GM18519 (cell line): ENCODE data around the gene MRPL48.
"Not testable (repeated sequence)": the region's sequence is repeated elsewhere in the genome, so short reads cannot be mapped to it uniquely, and the experiment has no call there.

Experiments used
- ATAC-seq: cut with Tn5 transposase; IDR thresholded peaks from one replicate; pipeline ENCODE4 v1.9.1; 2021; ENCODE audit warnings: mild to moderate bottlenecking, moderate library complexity; ENCODE audit not compliant: unreplicated experiment, low FRiP score

Gene MRPL48

GRCh38 chr11:73787643-73788558 lies at the start of gene MRPL48:
MRPL48 (plus strand) TSS chr11:73787874; CDS start chr11:73787972, 98 bp downstream.
- ATAC-seq = peak; percentile 39

- no peak for ATAC-seq
These were observed 44.6 kb upstream of the MRPL48 start for GRCh38 chr11:73743045-73743444.

GRCh38 chr11:73746701-73747100 lies 41.0 kb upstream of the MRPL48 start:
- ATAC-seq = no peak

DNA sequence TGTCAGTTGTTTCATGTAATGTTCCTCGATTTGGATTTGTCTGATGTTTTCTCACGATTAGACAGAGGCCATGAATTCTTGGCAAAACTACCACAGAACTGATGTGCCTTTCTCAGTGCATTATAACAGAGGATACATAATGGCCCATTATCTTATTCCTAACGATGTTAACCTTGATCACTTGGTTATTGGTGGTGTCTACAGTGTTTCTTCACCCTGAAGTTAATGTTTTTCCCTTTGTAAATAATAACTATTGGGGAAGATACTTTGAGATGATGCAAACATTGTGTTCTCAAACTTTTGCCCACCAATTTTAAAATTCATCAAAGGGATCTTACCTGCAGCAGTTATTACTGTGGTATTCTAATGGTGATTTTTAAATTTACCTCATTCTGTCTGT lies 39.9 kb upstream of the MRPL48 start:
- ATAC-seq = no peak

GRCh38 chr11:73748300-73748699 lies 39.4 kb upstream of the MRPL48 start:
- no peak for ATAC-seq

DNA sequence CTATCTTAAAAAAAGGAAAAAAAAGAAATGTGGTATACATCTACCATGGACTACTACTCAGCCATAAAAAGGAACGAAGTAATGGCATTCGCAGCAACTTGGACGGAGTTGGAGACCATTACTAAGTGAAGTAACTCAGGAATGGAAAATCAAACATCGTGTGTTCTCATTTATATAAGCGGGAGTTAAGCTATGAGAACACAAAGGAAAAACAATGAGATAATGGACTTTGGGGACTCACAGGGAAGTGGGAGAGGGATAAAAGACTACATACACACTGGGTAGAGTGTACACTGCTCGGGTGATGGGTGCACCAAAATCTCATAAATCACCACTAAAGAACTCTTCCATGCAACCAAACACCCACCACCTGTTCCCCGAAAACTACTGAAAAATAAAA lies 38.6 kb upstream of the MRPL48 start:
- ATAC-seq = no peak

DNA sequence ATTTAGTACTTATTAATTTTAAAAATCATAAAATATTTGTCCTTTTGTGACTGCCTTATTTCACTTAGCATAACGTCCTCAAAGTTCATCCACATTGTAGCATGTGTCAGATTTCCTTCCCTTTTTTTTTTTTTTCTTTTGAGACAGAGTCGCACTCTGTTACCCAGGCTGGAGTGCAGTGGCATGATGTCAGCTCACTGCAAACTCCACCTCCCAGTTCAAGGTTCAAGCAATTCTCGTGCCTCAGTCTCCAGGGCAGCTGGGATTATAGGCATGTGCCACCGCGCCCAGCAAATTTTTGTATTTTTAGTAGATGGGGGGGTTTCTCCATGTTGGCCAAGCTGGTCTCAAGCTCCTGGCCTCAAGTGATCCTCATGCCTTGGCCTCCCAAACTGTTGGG lies 37.4 kb upstream of the MRPL48 start:
- no peak for ATAC-seq

- not testable (repeated sequence) for ATAC-seq
These were observed 36.8 kb upstream of the MRPL48 start for GRCh38 chr11:73750862-73751261.

GRCh38 chr11:73752216-73752867 lies 35.3 kb upstream of the MRPL48 start:
- no peak for ATAC-seq

DNA sequence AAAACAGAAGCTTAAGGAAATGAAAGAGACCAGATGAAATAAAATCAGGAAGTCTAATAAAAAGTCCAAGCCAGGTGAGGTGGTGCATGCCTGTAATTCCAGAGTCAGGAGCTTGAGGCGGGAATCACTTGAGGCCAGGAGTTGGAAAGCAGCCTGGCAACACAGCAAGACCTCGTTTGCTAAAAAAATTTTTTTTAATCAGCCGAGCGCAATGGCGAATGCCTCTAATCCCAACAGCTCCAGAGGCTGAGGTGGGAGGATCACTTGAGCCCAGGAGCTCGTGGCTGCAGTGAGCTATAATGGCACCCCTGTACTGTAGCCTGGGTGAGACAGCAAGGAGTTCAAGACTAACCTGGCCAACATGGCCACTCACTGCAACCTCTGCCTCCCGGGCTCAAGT lies 34.8 kb upstream of the MRPL48 start:
- ATAC-seq = no peak

DNA sequence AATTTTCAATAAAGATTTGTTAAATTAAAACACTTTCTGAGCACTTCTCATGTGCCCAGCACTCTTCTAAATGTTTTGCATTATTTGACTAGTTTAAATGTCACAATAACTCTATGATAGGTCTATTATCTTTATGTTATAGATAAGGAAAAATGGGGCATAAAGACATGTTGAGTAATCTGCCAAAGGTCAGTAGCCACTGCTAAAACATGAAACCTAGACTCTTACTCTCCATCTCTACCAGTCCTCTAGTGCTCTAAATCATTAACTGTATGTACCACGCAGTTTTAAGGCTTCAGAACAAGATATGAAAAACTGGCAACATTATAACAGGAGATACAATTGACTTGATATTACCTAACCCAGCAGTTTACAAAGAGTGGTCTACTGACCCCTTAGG lies 33.7 kb upstream of the MRPL48 start:
- ATAC-seq = no peak

DNA sequence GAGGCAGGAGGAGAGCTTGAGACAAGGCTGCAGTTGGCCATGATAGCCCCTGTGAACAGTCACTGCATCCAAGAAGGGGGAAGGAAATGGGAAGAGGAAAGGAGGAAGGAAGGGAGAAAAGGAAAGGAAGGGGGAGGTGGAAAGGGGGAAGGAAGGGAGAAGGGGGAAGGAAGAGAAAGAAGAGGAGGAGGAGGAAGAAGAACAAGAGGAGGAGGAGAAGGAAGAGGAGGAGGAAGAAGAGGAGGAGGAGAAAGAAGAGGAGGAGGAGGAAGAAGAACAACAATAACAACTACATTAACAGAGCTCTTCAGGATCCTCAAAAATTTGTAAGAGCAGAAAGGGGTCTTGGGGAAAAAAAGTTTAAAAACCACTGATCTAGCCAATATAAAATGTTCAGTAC lies 32.0 kb upstream of the MRPL48 start:
- ATAC-seq = no peak

DNA sequence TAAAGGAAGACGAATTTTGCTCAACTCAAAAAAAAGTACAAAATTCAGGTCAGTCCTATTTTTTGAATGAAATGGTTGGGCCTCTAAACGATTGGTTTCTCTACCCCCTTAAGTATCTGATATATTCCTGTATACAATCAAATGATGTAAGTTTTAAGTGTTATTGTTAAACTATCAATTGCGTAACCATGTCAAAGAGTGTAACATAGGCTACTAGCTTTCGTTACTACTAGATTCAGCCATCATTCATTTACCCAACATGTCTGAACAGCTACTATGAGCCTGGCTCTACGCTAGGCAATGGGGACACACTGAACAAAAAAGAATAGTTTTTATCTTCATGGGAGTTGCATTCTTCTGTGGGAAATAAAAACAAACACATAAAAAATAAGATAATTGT lies 30.1 kb upstream of the MRPL48 start:
- ATAC-seq = no peak

GRCh38 chr11:73758451-73758850 lies 29.2 kb upstream of the MRPL48 start:
- no peak for ATAC-seq

GRCh38 chr11:73759610-73760134 lies 28.0 kb upstream of the MRPL48 start:
- no peak for ATAC-seq

GRCh38 chr11:73760135-73760678 lies 27.5 kb upstream of the MRPL48 start:
- no peak for ATAC-seq

DNA sequence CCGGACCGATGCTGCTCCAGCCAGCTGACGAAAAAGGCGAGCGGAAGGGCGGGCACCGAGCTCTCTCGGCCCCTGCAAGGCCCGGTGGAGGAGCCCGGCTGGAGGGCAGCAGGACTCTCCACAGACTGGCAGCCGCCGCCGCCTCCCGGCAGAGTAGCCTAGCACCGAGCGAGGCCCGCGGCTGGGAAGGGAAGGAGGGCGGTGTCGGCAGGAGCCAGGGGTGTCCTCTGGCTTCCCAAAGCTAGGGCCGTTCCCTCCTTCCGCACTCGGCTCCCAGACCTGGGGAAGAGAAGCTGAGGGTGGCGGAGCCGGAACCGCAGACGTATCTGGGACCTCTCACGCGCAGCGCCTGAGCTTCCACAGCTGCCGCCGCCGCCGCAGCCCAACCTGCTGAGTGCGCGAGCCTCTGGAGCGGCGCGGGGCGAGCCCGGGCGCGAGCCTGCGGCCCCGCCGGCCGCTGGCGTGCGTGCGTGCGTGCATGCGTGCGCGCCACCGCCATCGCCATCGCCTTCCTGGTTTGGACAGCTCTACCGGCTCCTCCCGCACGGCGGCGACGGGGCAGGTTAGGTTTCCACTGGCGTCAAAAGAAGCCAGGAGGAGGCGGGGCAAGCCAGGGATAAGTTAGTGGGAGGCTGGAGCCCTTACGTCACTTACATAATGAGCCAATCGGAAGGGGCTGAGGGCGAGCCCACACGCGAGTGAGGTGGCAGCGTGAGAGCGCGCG lies 26.8 kb upstream of the MRPL48 start, which contains the start of gene RAB6A:
Gene RAB6A, minus strand, starts transcription at position 396 of the 724 bp plus-strand sequence. CDS start 439 bp downstream, outside the sequence.
- ATAC-seq = peak; percentile 92

DNA sequence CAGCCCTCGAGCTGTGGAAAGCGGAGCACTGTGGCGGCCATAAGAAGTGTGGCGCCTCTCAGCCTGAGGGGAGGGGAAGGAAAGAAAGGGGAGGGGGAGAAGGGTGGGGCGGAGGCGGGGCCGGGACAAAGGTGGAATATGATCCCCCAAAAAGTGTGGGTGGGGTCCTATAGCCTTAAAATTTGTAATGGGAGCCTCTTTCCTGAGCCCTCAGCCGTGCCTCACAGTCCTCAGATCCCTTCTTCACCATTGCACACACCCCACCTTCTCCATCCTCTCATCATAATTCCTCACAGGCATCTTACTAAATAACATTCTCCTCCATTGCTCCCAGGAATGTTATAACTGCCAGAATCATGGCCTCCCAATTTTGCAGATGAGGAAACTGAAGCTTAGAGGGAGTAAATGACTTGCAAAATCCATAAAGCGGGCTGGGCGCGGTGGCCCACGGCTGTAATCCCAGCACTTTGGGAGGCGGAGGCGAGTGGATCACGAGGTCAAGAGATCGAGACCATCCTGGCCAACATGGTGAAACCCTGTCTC lies 26.2 kb upstream of the MRPL48 start:
- no peak for ATAC-seq

- no peak for ATAC-seq
These were observed 24.9 kb upstream of the MRPL48 start for GRCh38 chr11:73762732-73763131.

GRCh38 chr11:73766763-73767162 lies 20.9 kb upstream of the MRPL48 start:
- no peak for ATAC-seq
